Endothelial cell of umbilical vein (primary cell): Measurements from ENCODE around the gene OR7C2. TPM values are rescaled to one million over a fixed set of nuclear protein-coding genes. Genes with fewer than 3 reads are reported as not detected.

ENCODE experiments used
- BruUV-seq: library from RNA; stranded (reverse); fragments of 400-500 nt; replicated peaks from 2 replicates; lab custom pipeline; 2021; lab: Mats Ljungman, UMichigan
- CTCF ChIA-PET: fragments of 300-600, 350-600 bp; sonication (Branson Sonifier 250); formaldehyde crosslinking; loops from one replicate; lab custom pipeline; 2021; ENCODE audit warnings: antibody characterized with exemption, inconsistent platforms; lab: Charles Lee
- POLR2A ChIA-PET: fragments of 300-600, 350-600 bp; sonication (Branson Sonifier 250); formaldehyde crosslinking; loops from one replicate; lab custom pipeline; 2021; ENCODE audit warnings: antibody characterized with exemption, inconsistent platforms; lab: Charles Lee
- DNase-seq: peaks from one replicate; pipeline ENCODE4 v3.0.0-alpha.2; 2011; ENCODE audit warnings: low read depth, low spot score
- FAIRE-seq: peaks from 2 replicates; lab custom pipeline; 2011; peaks lifted over from hg19 to GRCh38; lab: Jason Lieb, UNC
- H2AFZ ChIP-seq: 2 replicates; pipeline ENCODE4 v1.6.0; 2012; ENCODE audit warnings: low read depth, low read length, control low read depth, inconsistent platforms
- H3K27ac ChIP-seq: 2 replicates; pipeline ENCODE4 v1.5.1; 2011; ENCODE audit warnings: low read depth, mild to moderate bottlenecking, control low read depth, low read length, moderate library complexity; ENCODE audit not compliant: insufficient read depth
- H3K27me3 ChIP-seq, 2 experiments: 2 replicates each; pipeline versions ENCODE4 v1.6.0 to v1.6.1; 2011; ENCODE audit warnings: low read length in 2 of 2, mixed read lengths in 1 of 2; ENCODE audit not compliant: control insufficient read depth in 2 of 2, insufficient read depth in 2 of 2
- H3K36me3 ChIP-seq, 2 experiments: 2 replicates in 1 of 2; 3 replicates in 1 of 2; pipeline ENCODE4 v1.5.1; 2011; ENCODE audit warnings: low read length in 2 of 2, mild to moderate bottlenecking in 1 of 2, moderate library complexity in 1 of 2; ENCODE audit not compliant: control insufficient read depth in 2 of 2, insufficient read depth in 2 of 2; ENCODE audit errors: extremely low read depth in 1 of 2
- H3K4me1 ChIP-seq: 3 replicates; pipeline ENCODE4 v1.5.1; 2011; ENCODE audit warnings: mild to moderate bottlenecking, low read length; ENCODE audit not compliant: control insufficient read depth, insufficient read depth; ENCODE audit errors: extremely low read depth
- H3K4me2 ChIP-seq: 2 replicates; pipeline ENCODE4 v1.6.1; 2011; ENCODE audit warnings: low read length, control low read depth, mixed read lengths; ENCODE audit not compliant: insufficient read depth
- H3K4me3 ChIP-seq, 3 experiments: fragments of 200-600 bp in 1 of 3; sonication (generic), shearing (Covaris generic) in 1 of 3; replicated peaks in 1 of 3; 2 replicates each; pipeline ENCODE4 v1.5.1; 2011 to 2016; ENCODE audit warnings: control low read depth in 3 of 3, low read length in 3 of 3, mild to moderate bottlenecking in 2 of 3, inconsistent platforms in 1 of 3, low read depth in 1 of 3, moderate library complexity in 1 of 3; ENCODE audit not compliant: insufficient read depth in 1 of 3
- H3K79me2 ChIP-seq: 2 replicates; pipeline ENCODE4 v1.6.0; 2012; ENCODE audit warnings: low read length, inconsistent platforms; ENCODE audit not compliant: control insufficient read depth, insufficient read depth
- H3K9ac ChIP-seq: replicated peaks from 2 replicates; pipeline ENCODE3; 2011; ENCODE audit warnings: low read length, control low read depth; ENCODE audit not compliant: insufficient read depth; ENCODE audit errors: extremely low read depth
- H3K9me1 ChIP-seq: replicated peaks from 3 replicates; pipeline ENCODE4 v1.6.0; 2011; ENCODE audit warnings: mild to moderate bottlenecking, low read length; ENCODE audit not compliant: control insufficient read depth, insufficient read depth; ENCODE audit errors: extremely low read depth
- H3K9me3 ChIP-seq: replicated peaks from 2 replicates; pipeline ENCODE4 v1.5.1; 2012; ENCODE audit warnings: low read length, inconsistent platforms; ENCODE audit not compliant: control insufficient read depth, insufficient read depth
- H4K20me1 ChIP-seq: replicated peaks from 2 replicates; pipeline ENCODE3; 2011; ENCODE audit warnings: mild to moderate bottlenecking, low read length; ENCODE audit not compliant: control insufficient read depth, insufficient read depth; ENCODE audit errors: extremely low read depth
- CTCF ChIP-seq, 2 donors: IDR thresholded peaks; 1 replicate in 1 of 2; 2 replicates in 1 of 2; pipeline ENCODE4 v1.5.1; 2011; ENCODE audit warnings: low read length in 2 of 2, mild to moderate bottlenecking in 2 of 2, moderate library complexity in 2 of 2, control low read depth in 1 of 2, inconsistent platforms in 1 of 2, low read depth in 1 of 2; ENCODE audit not compliant: insufficient read depth in 1 of 2; ENCODE audit errors: extremely low read depth in 1 of 2
- EZH2 ChIP-seq: IDR thresholded peaks from 2 replicates; pipeline ENCODE4 v1.6.1; 2012; ENCODE audit warnings: borderline replicate concordance, low read depth, mild to moderate bottlenecking, moderate library complexity, low read length, inconsistent platforms; ENCODE audit not compliant: severe bottlenecking
- GATA2 ChIP-seq: IDR thresholded peaks from 2 replicates; pipeline ENCODE4 v1.7.0; 2011; ENCODE audit warnings: low read depth, mild to moderate bottlenecking, moderate library complexity, mixed read lengths, low read length; ENCODE audit not compliant: insufficient read length, insufficient read depth
- JUN ChIP-seq: IDR thresholded peaks from 2 replicates; pipeline ENCODE4 v1.6.1; 2011; ENCODE audit warnings: borderline replicate concordance, low read depth; ENCODE audit not compliant: insufficient read length, insufficient read depth
- MAX ChIP-seq: IDR thresholded peaks from 2 replicates; pipeline ENCODE4 v1.6.1; 2011; ENCODE audit not compliant: insufficient read depth, insufficient read length
- MYC ChIP-seq: IDR thresholded peaks from one replicate; pipeline ENCODE4 v1.6.1; 2011; ENCODE audit warnings: mild to moderate bottlenecking, low read depth, low read length
- POLR2AphosphoS5 ChIP-seq: IDR thresholded peaks from 2 replicates; pipeline ENCODE4 v1.6.1; 2012; ENCODE audit warnings: low read depth, mild to moderate bottlenecking, control low read depth, low read length, moderate library complexity; ENCODE audit not compliant: insufficient read depth
- dilution Hi-C: fragments of 300-500 bp; cut with MboI; formaldehyde crosslinking; loops from one replicate; pipeline ENCODE4 v1.15.0; 2019; ENCODE audit warnings: low sequenced_read_pairs; ENCODE audit not compliant: extremely low pct_ligation_motif_present
- intact Hi-C: fragments of 100-400 bp; cut with micrococcal nuclease; formaldehyde crosslinking; loops from one replicate; pipeline ENCODE4 v1.10.0; 2022
- polyA plus RNA-seq, 4 experiments: library from polyadenylated mRNA; depleted of rRNA in 3 of 4; stranded (reverse) in 3 of 4; unstranded in 1 of 4; fragments of >200 nt; gene quantifications; 2 replicates each; pipeline versions ENCODE4 v1.2.1 to v1.2.3, GENCODE V29; 2011 to 2012; ENCODE audit warnings: missing spikeins in 1 of 4
- total RNA-seq: library from RNA; stranded (reverse); gene quantifications from 2 replicates; pipeline ENCODE4 v1.2.3, GENCODE V29; 2021

Gene OR7C2
- total and polyA plus RNA-seq, 2 donors (not counting 3 experiments of a cell fraction or from before 2014, with no cell fraction given), result not detected

- ChIA-PET POLR2A (no interaction called here), CTCF (no interaction called here)
- Histone ChIP-seq H3K9ac (no peak overlapping the region), H2AFZ (no peak overlapping the region), H3K27me3 (no peaks in the 10 kb centered on the region), H3K4me3 (no peak overlapping the region), H3K36me3 (no peaks in the 10 kb centered on the region), H3K9me1 (no peaks in the 10 kb centered on the region), H3K9me3 (no peaks in the 10 kb centered on the region), H3K79me2 (no peaks in the 10 kb centered on the region), H3K4me2 (no peak overlapping the region), H4K20me1 (no peaks in the 10 kb centered on the region), H3K27ac (no peak overlapping the region), H3K4me1 (no peaks in the 10 kb centered on the region)
- intact Hi-C loops, result no loop called here
- no peak for FAIRE-seq
- dilution Hi-C loops, result no loop called here
- BruUV-seq, result no TSS peak
- no peak for DNase-seq
- TF ChIP-seq CTCF (IDR thresholded peaks at IDR 0.05; ENCODE audit: extremely low read depth in 1 of 2, insufficient read depth in 1 of 2, low read depth in 1 of 2, low read length in 2 of 2), result no peak
- TF ChIP-seq JUN, result no peak
- TF ChIP-seq POLR2AphosphoS5, result no peak
- no peak for TF ChIP-seq MAX
- no peak for TF ChIP-seq MYC
- no peak for TF ChIP-seq EZH2
- TF ChIP-seq GATA2, result no peak
These were observed 39.5 kb upstream of the OR7C2 start for GRCh38 chr19:14901675-14902260.
